Activated CD4-positive, alpha-beta T cell treated with anti-CD3 and anti-CD28 coated beads, Interleukin-2, amount 50 U/mL, for 1 hour (primary cell): ENCODE results near the gene COLGALT1.
A peak's percentile ranks its signal among the peaks of the same experiment; 100 is the strongest.
"Not testable (repeated sequence)": the region's sequence is repeated elsewhere in the genome, so short reads cannot be mapped to it uniquely, and the experiment has no call there.

ENCODE experiments used
- DNase-seq: peaks from one replicate; pipeline ENCODE4 v3.0.0-alpha.2; 2020

COLGALT1 gene

GRCh38 chr19:17562561-17562960 lies 7.1 kb downstream of the COLGALT1 start:
- DNase-seq: no peak

GRCh38 chr19:17564781-17565180 lies 9.3 kb downstream of the COLGALT1 start:
- DNase-seq: no peak

DNA sequence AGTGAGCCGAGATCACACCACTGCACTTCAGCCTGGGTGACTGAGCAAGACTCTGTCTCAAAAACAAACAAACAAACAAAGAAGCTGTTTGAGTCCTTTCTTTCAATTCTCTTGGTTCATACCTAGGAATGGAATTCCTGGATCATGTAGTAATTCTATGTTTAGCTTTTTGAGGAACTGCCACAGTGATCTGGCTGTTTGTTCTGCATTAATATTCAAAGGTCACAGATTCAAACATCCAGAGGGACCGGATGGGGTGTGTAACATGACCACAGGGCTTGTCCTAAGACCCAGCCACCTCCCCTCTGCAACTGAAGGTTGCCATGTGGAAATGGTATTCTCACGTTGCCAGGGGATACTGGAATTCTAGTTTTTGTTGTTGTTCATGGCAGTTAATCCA lies 10.2 kb downstream of the COLGALT1 start:
- no peak for DNase-seq

- no peak for DNase-seq
Observed at GRCh38 chr19:17567940-17568339, 12.5 kb downstream of the COLGALT1 start.

DNA sequence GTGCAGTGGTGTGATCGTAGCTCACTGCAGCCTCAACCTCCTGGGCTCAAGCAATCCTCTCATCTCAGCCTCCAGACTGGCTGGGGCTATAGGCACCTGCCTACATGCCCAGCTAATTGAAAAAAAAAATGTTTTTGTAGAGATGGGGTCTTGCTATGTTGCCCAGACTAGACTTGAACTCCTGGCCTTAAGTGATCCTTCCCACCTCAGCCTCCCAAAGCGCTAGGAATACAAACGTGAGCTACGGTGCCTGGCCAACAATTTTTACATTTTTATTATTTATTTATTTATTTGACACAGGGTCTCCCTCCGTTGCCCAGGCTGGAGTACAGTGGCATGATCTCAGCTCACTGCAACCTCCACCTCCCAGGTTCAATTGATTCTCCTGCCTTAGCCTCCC lies 14.8 kb downstream of the COLGALT1 start:
- DNase-seq: not testable (repeated sequence)

- DNase-seq: no peak
Observed at GRCh38 chr19:17570791-17571190, 15.3 kb downstream of the COLGALT1 start.

DNA sequence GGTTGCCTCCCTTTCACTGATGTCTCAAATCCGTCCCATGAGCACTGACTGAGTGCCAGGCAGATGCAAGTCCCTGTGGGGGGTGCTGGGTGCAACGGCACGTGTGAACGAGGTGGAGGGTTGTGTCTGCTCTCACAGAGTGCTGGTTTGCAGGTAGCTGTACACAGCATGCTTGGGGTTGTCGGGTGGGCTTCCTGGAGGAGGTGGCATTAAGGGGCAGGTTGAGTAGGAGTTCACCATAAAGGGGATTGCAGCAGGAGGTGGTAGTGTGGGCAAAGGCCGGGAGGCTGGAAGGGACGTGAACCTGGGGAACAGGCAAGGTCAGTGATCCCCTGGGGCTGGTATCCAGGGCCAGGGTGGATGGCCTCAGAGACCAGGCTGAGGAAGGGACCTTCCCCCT lies 17.2 kb downstream of the COLGALT1 start:
- DNase-seq: no peak

DNA sequence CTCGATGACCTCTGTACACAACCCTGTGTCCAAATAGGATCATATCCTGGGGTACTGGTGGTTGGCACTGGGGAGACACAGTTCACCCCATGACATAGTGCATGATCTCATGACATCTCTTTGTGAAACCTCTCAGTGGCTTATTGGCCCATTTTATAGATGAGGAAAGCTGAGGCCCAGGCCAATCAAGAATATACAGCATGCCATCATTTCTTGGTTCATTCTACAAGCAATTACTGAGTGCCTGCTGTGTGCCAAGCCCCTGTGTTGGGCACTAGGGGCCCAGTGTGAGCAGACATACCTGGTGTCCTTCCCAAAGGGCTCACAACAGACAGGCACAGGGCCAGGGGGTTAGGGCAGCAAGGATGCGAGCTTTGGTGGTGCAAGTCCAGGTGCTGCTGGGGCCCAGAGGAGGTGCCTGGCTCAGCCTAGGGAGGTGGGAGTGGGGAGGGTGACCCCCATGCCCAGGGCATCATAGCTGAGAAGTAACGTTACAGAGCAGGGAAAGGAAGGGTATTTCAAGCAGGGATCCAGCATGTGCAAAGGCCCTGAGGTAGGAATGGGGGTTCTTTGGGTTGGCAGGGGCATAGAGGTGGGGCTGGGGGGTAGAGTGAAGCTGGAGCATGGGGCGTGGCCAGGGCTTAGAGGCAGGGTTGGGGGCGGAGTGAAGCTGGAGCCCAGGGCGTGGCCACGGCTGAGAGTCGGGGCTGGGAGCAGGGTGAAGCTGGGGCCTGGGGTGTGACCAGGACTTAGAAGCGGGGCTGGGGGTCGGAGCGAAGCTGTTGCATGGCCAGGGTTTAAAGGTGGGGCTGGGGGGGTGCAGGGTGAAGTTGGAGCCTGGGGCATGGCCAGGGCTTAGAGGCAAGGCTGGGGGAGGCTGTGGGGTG lies 20.7 kb downstream of the COLGALT1 start:
- no peak for DNase-seq

GRCh38 chr19:17576758-17577456 lies 21.5 kb downstream of the COLGALT1 start:
- DNase-seq: no peak

- DNase-seq: no peak
Observed at GRCh38 chr19:17577457-17578097, 22.1 kb downstream of the COLGALT1 start.

DNA sequence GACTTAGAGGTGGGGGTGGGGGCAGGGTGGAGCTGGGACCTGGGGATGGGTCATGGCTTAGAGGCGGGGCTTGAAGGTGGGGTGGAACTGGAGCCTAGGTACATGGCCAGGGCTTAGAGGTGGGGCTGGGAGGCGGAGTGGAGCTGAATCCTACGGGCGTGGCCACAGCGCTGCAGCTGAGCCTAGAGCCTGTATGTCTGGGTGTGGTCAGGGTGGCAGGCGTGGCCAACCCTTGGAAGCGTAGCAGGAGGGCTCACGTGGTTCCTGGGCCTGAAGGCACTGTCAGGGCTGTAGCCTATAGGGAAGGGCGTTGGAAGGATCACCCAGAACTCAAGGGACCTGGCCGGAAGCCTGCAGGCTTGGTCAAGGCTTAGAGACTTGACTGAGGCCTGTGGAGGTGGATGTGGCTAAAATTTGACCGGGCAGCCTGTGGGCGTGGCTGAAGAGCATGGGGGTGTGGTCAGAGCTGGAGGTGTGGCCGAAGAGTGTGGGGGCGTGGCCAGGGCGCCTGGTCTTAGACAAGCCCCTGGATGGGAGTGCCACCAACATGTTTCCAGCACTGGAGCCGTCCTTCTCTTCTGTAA lies 24.3 kb downstream of the COLGALT1 start:
- peak; percentile 10 for DNase-seq

- no peak for DNase-seq
Observed at GRCh38 chr19:17580470-17581144, 25.2 kb downstream of the COLGALT1 start.

DNA sequence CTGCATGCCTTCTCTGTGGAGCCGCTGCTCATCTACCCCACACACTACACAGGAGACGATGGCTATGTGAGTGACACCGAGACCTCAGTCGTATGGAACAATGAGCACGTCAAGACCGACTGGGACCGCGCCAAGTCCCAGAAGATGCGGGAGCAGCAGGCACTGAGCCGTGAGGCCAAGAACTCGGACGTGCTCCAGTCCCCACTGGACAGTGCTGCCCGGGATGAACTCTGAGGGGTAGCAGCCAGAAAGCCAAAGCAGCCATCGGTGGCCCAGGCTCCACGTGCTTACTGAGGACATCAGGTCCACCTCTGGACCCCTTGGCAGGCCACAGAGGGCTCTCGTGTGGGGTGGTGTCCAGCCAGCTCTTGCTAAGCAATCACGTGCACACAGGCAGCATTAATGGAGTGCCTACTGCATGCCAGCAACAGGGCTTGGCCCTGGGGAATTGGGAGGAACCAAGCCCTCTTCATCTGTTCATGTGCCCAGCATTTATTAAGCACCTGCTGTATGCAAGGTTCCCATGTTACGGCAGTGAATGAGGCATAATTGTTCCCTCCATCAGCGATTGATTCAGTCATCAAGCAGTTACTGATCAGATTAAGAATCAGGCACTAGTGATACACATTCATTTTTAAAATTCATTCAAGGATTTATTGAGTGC lies 25.9 kb downstream of the COLGALT1 start:
- no peak for DNase-seq

DNA sequence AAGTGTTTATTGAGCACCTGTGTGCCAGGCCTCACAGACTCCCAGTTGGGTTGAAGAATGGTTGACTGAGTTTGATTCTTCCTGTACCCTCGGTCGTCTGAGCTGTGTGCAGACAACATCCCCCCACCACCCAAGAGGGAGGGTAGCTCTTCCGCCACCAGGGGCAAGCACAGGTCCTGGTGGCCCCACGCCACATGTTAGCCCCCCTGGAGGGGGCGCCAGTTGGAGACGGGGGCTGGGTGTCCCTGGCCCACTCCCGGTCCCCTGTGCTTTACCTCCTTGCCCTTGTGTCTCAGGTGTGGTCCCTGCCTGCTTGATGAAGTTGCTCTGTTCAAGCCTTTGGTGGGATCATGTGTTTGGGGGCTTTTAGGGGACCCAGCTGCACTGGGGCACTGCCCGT lies 27.2 kb downstream of the COLGALT1 start:
- no peak for DNase-seq

- DNase-seq: no peak
Observed at GRCh38 chr19:17584132-17584531, 28.7 kb downstream of the COLGALT1 start.

DNA sequence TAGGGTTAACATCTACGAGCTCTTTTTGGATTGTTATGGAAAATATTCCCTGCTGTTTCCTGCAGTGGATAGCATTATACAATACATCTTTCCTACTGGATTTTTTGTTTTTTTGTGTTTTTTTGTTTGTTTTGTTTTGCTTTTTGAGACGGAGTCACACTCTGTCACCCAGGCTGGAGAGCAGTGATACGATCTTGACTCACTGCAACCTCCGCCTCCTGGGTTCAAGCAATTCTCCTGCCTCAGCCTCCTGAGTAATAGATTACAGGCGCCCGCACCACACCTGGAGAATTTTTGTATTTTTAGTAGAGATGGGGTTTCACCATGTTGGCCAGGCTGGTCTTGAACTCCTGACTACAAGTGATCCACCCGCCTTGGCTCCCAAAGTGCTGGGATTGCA lies 29.9 kb downstream of the COLGALT1 start:
- not testable (repeated sequence) for DNase-seq

DNA sequence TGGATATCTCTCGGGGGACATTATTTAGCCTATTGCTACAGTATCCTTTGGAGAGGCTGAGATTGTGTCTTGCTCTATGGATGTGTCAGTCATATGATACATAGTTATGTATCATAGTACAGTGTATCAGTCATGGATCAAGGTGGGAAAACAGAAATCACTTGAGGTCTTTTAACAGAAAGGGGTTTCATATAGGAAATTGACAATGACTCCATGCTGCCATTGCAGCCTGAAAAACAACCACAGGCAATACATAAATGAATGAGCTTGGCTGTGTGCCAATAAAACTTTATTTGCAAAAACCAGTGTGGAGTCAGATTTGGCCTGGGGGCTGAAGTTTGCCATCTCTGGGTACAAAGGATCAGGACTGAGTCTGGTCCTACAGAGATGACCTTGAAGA lies 35.4 kb downstream of the COLGALT1 start:
- no peak for DNase-seq

DNA sequence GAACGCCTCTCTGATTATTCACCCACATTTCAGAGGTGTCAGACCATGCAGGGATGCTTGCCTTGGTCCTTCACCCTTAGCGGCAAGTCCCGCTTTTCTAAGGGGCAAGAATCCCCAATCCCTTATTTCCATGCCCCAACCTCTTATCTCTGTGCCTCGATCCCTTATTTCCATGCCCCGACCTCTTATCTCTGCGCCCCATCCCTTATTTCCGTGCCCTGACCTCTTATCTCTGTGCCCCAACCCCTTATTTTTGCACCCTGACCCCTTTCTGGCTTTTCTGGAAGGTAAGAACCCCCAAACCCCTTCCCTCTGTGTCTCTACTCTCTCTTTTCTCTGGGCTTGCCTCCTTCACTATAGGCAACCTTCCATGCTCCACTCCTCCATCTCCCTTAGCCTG lies 38.8 kb downstream of the COLGALT1 start:
- not testable (repeated sequence) for DNase-seq

DNA sequence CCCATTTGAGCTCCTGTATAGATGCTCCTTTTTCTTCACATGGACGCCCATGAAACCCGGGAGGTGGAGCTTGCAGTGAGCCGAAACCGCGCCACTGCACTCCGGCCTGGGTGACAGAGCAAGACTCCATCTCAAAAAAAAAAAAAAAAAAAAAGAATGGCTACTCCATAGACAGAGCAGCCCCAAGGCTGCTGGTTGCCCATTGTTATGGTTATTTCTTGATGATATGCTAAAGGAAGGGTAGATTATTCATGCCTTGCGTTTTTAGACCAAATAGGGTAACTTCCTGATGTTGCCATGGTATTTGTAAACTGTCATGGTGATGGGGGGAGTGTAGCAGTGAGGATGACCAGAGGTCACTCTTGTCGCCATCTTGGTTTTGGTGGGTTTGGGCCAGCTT lies 42.6 kb downstream of the COLGALT1 start:
- DNase-seq: not testable (repeated sequence)

DNA sequence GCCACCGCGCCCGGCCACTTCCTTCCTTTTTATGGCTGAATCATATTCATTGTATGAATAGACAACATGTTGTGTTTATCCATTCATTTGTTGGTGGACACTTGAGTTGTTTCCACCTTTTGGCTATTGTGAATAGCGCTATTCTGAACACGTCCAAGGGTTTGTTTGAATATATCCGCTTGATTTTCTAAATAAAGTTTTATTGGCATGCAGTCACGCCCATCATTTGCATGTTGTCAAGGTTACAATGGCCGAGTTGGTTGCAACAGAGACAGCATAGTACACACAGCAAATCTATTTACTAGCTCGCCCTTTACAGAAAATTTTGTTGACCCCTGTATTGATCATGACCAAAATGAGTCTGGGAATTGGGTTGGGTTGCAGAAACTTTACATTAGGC lies 43.5 kb downstream of the COLGALT1 start:
- DNase-seq: no peak

GRCh38 chr19:17599780-17600179 lies 44.3 kb downstream of the COLGALT1 start:
- DNase-seq: no peak

GRCh38 chr19:17601683-17602082 lies 46.2 kb downstream of the COLGALT1 start:
- no peak for DNase-seq
